Erythroblast (primary cell): ENCODE measurements around the gene MS4A10.

Experiments used
- GATA1 ChIP-seq: IDR thresholded peaks from 2 replicates; pipeline ENCODE4 v1.6.1; 2011; ENCODE audit warnings: low read depth, mild to moderate bottlenecking, control low read depth, low read length, moderate library complexity
- POLR2A ChIP-seq: IDR thresholded peaks from 2 replicates; pipeline ENCODE4 v1.6.1; 2011; ENCODE audit warnings: mild to moderate bottlenecking, low read length

DNA sequence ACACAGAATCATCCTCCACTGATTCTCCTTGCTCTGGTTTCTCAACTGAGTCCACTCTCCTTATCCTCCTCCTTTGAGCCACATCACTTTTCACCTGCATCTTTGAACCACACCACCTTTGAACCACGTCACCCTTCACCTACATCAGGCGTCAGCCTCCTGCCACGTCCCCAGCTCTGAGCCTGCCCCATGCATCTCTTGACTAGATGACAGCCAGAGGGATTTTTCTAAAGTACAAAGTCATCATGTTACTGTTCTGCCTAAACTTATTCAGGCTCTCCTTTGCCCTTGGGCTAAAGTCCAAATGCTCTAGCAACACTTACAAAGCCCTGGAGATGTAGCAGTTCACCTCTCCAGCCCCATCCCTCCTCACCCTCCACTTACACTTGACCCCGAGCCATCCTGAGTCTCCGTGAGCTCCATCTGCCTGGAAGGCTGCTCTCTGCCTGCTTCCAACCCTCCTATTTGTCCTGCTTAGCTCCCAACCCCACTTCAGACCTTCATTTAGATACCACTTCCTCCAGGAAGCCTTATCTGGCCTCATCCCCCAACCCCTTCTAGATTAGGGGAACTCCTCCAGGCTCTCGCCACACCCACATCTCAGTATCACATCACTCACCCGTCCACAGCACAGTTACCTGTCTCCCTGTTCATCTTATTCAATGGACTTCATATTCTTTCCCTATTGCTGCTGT, 3.7 kb upstream of the MS4A10 start:
- TF ChIP-seq POLR2A, result no peak
- TF ChIP-seq GATA1, result no peak
